Esophagus squamous epithelium (tissue), 5 donors: Measurements from ENCODE around the gene GMCL2. TPM values are rescaled to one million over a fixed set of nuclear protein-coding genes. Genes with fewer than 3 reads are reported as not detected.
A peak's percentile ranks its signal among the peaks of the same experiment; 100 is the strongest.

Experiments used
- DNase-seq: peaks from one replicate; lab custom pipeline; 2025; lab: John Stamatoyannopoulos, UW
- H3K27ac ChIP-seq, 4 donors: fragments of 200-600 bp; sonication (generic); one replicate each; pipeline ENCODE4 v1.5.1; 2016 to 2019; ENCODE audit warnings: mild to moderate bottlenecking in 1 of 4
- H3K27me3 ChIP-seq, 4 donors: fragments of 200-600 bp; sonication (generic); 1 replicate in 3 of 4; 2 replicates in 1 of 4; pipeline versions ENCODE4 v1.5.1 to v1.6.0; 2017 to 2021; ENCODE audit warnings: antibody characterized with exemption in 1 of 4
- H3K36me3 ChIP-seq, 3 donors: fragments of 200-600 bp; sonication (generic); one replicate each; pipeline ENCODE4 v1.5.1; 2016 to 2019
- H3K4me1 ChIP-seq, 3 donors: fragments of 200-600 bp; sonication (generic); one replicate each; pipeline ENCODE4 v1.5.1; 2017 to 2019
- H3K4me3 ChIP-seq, 4 donors: fragments of 200-600 bp; sonication (generic); 1 replicate in 3 of 4; 2 replicates in 1 of 4; pipeline ENCODE4 v1.5.1; 2016 to 2019; ENCODE audit warnings: mild to moderate bottlenecking in 2 of 4, moderate library complexity in 1 of 4
- H3K9me3 ChIP-seq, 3 donors: fragments of 200-600 bp; sonication (generic); one replicate each; pipeline ENCODE4 v1.5.1; 2016 to 2019
- POLR2A ChIP-seq, 4 donors: fragments of 450-650 bp; IDR thresholded peaks; one replicate each; pipeline ENCODE4 v1.6.1; 2017; ENCODE audit warnings: antibody characterized with exemption in 4 of 4, mild to moderate bottlenecking in 4 of 4, moderate library complexity in 3 of 4
- WGBS, 2 donors: methylation state at CpG; one replicate each; pipeline ENCODE4 v1.1.5; 2018; 5-methylcytosine and 5-hydroxymethylcytosine counted together
- intact Hi-C: fragments of 100-400 bp; cut with DNase I; formaldehyde crosslinking; loops from one replicate; pipeline ENCODE4 v1.15.0; 2022
- total RNA-seq, 4 donors: library from RNA; depleted of rRNA; stranded (reverse); fragments of >200 nt; gene quantifications; one replicate each; pipeline ENCODE4 v1.1.0, GENCODE V29; 2016
- TF ChIP-seq, protein P1 (sequence below), 6 experiments: fragments of 450-650 bp in 4 of 6; fragments of 200-600 bp in 2 of 6; sonication (generic) in 2 of 6; IDR thresholded peaks; one replicate each; pipeline ENCODE4 v1.5.1; 2016 to 2019; ENCODE audit warnings: antibody characterized with exemption in 6 of 6, mild to moderate bottlenecking in 4 of 6, moderate library complexity in 4 of 6
- donor health status: DM: yes; HTN: yes; CAD: no.

Gene GMCL2
- total RNA-seq, 4 donors from 2014 or later, result not detected

DNA sequence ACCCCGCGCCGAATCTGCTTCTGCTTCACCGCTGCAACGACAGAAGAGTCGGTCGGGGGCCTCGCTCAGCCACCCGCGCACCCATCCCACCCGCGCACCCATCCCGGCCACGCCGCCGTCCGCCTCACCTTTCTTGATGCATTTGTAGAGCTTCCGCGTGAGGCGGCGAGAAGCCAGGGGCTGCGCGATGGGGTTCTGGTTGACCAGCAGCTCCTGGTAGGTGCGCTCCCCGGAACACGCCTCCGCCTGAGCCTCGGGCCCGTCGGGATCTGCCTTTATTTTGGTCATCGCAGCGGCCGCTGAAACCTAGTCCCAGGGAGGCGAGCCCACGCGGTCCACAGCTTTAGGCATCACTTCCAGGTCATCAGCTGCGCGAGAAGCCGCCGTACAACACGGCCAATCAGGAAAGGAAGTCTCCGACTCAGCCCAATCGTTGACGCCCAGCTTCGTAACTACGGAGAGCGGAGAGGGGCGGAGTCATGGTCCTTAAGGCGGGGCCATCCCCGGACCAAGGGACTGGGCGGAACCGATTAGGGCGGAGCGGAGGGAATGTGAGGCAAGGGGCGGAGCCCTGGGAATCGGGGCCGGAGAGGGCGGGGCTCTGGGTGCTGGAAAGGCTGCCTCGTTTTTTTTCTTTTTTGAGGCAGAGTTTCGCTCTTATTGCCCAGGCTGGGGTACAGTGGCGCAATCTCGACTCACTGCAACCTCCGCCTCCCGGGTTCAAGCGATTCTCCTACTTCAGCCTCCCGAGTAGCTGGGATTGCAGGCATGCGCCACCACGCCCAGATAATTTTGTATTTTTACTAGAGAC is 33.4 kb downstream of the GMCL2 start, which contains the start of gene NHP2:
Gene NHP2, minus strand, starts transcription at position 356 of the 811 bp plus-strand sequence. Its CDS starts 68 bp downstream, at position 288.
- H3K36me3 ChIP-seq, result peaks cover 12 to 37% (median 27%) of the 10 kb centered on the region in 3 donors
- H3K4me1 ChIP-seq, result peaks cover 12 to 55% (median 13%) of the 10 kb centered on the region in 3 donors
- 3 to 4% methylated on average over 28 of the region's 68 CpGs for WGBS, 2 donors
- H3K27me3 ChIP-seq, result no peaks in the 10 kb centered on the region
- peak within 1 kb of the TSS; percentile 65 to 81 (median 69) for H3K4me3 ChIP-seq
- TF ChIP-seq POLR2A (IDR thresholded peaks at IDR 0.05), result peak in 3 of 4 donors; percentile 53 to 62 (median 53)
- TF ChIP-seq, protein P1, sequence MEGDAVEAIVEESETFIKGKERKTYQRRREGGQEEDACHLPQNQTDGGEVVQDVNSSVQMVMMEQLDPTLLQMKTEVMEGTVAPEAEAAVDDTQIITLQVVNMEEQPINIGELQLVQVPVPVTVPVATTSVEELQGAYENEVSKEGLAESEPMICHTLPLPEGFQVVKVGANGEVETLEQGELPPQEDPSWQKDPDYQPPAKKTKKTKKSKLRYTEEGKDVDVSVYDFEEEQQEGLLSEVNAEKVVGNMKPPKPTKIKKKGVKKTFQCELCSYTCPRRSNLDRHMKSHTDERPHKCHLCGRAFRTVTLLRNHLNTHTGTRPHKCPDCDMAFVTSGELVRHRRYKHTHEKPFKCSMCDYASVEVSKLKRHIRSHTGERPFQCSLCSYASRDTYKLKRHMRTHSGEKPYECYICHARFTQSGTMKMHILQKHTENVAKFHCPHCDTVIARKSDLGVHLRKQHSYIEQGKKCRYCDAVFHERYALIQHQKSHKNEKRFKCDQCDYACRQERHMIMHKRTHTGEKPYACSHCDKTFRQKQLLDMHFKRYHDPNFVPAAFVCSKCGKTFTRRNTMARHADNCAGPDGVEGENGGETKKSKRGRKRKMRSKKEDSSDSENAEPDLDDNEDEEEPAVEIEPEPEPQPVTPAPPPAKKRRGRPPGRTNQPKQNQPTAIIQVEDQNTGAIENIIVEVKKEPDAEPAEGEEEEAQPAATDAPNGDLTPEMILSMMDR (IDR thresholded peaks at IDR 0.05), result peak in 1 of 6 experiments; percentile 45
- intact Hi-C loops, result no loop called here
- peak; percentile 89 for DNase-seq
- H3K9me3 ChIP-seq, result no peaks in the 10 kb centered on the region
- peak within 1 kb of the TSS; percentile 81 to 90 (median 88) for H3K27ac ChIP-seq

DNA sequence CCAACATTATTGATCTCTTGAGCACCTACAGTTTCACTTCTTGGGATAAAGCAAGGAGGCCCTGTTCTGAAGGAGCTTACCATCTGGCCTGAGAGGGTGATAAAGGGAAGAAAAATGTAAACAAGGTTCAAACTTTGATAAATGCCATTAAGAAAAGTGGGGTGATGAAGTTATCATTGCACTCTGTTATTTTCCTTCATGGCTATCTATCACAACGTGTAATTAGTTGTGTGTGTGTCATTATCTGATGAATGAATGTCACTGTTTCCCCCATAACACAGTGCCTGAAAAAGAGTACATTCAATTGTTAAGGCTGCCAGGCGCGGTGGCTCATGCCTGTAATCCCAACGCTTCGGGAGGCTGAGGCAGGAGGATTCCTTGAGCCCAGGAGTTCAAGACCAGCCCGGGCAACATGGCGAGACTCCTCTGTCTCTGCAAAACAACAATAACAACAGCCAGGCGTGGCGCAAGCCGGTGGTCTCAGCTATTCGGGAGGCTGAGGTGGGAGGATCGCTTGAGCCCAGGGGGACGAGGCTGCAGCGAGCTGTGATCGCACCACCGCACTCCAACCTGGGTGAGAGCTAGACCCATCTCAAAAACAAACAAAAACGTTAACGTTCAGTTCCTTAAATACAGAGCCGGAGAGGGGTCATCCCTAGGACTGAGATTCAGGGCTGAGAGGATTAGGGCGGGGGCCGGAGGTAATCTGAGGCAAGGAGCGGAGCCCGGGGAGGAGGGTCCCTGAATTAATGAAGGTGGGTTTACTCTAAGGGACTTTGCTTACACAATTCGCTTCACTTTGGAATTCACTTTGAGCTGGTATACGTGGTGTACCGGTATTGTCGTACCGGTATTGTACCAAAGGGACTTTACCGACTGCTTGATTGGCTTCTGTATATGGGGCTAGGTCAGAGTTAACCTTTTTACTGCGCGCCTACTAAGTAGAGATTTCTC is 34.4 kb downstream of the GMCL2 start:
- Histone ChIP-seq H3K9me3 (no peaks in the 10 kb centered on the region), H3K27ac (peak overlapping the region; percentile 81 to 90 (median 88)), H3K4me1 (peaks cover 12 to 58% (median 13%) of the 10 kb centered on the region in 3 donors), H3K4me3 (peak overlapping the region; percentile 65 to 81 (median 69)), H3K36me3 (peaks cover 22 to 46% (median 37%) of the 10 kb centered on the region in 3 donors), H3K27me3 (no peaks in the 10 kb centered on the region)
- 29 to 42% methylated on average over 21 to 25 of the region's 31 CpGs for WGBS, 2 donors
- TF ChIP-seq POLR2A (IDR thresholded peaks at IDR 0.05), result no peak
- TF ChIP-seq, protein P1 (IDR thresholded peaks at IDR 0.05), result no peak
- DNase-seq, result no peak
- intact Hi-C loops, result no loop called here

DNA sequence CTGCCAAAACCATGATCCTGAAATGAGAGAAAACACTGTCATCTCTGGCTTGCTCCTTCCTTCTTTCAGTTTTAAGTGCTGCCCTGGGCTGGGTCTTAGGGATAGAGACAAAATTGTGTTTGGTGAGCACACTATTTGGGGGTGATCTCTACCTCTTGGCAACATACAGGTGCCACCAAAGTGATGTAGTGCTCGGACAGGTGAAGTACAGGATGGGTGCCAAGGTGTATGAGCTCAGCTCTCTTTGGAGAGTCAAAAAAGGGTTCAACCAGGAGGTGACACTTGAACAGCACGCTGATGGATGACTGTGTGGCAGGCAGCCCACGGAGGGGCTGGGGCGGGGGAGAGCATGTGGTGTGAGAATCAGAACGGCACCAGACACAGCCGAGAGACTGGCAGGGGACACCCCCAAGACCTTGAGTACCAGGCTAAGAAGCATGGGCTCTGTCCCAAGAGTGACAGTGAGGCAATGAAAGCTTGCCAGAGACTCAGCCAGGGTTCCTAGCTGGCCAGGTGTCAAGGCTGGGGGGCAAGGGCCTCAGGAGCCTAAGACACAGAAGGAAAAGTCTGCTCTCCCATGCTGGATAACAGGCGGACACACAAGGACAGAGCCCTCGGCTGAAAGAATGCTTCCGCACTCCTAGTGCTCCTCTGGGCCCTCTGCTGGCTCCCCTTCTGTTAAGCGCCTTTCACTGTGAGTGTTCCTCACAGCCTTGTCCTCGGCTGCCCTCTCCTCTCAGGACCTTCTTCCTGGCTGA is 36.0 kb downstream of the GMCL2 start:
- Histone ChIP-seq H3K9me3 (no peaks in the 10 kb centered on the region), H3K36me3 (peaks cover 33 to 62% (median 50%) of the 10 kb centered on the region in 3 donors), H3K4me3 (no peak overlapping the region), H3K27me3 (no peaks in the 10 kb centered on the region), H3K27ac (peak overlapping the region in 3 of 4 donors; percentile 4 to 90 (median 88)), H3K4me1 (peaks cover 13 to 74% (median 18%) of the 10 kb centered on the region in 3 donors)
- intact Hi-C loops, result no loop called here
- WGBS, 2 donors, result 54 to 75% methylated on average over 9 of the region's 11 CpGs
- TF ChIP-seq, protein P1 (IDR thresholded peaks at IDR 0.05), result peak in 1 of 6 experiments; percentile 30
- no peak for TF ChIP-seq POLR2A (IDR thresholded peaks at IDR 0.05)
- DNase-seq, result no peak

DNA sequence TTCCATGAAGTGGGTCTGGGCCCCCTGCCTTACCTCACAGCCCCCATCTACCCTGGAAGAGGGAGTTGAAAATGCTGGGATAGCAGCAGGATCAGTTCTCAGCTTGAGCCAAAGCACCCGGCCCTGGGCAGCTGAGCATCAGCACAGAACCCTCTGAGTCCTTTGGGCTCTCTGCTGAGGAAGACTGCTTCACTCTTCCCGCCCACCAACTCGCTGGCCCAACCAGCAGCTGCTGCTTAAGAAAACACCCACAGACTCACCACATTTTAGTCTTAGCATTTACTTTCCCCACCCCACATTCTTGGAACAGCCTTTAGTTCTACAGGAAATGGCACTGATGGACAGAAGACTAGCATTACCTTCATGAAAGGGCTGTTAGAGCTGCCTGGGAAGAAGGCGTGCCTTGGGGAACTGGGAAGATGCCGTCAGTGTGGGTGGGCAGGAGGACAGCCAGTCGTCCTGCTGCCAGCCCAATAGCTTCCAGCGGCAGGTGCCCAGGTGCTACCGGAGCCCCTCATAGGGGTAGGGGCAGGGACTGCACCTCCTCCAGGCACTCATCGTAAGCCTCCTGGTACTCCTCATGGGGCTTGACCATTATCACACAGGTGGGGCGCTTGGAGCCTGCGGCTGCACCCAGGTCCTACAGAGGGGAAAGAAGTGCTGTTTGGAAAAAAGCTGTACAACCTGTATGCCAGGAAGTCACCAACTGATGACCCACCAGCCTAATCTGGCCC is 37.8 kb downstream of the GMCL2 start:
- Histone ChIP-seq H3K36me3 (peaks cover 34 to 80% (median 52%) of the 10 kb centered on the region in 3 donors), H3K27me3 (no peaks in the 10 kb centered on the region), H3K4me3 (no peak overlapping the region), H3K9me3 (no peaks in the 10 kb centered on the region), H3K27ac (peak overlapping the region; percentile 47 to 90 (median 68)), H3K4me1 (peaks cover 18 to 88% (median 20%) of the 10 kb centered on the region in 3 donors)
- DNase-seq, result no peak
- WGBS, 2 donors, result 72 to 76% methylated on average over 3 to 4 of the region's 11 CpGs
- TF ChIP-seq POLR2A (IDR thresholded peaks at IDR 0.05), result no peak
- TF ChIP-seq, protein P1 (IDR thresholded peaks at IDR 0.05), result no peak
- intact Hi-C loops, result no loop called here
